MM.1S (cell line): ENCODE data around the gene WASF2.

ENCODE experiments used
- EZH2 ChIP-seq: fragments of 300-600 bp; sonication (generic); optimal IDR thresholded peaks from 2 replicates; pipeline ENCODE3; 2017; ENCODE audit warnings: low read depth, mild to moderate bottlenecking, antibody characterized with exemption, low read length, mixed read lengths
- TF ChIP-seq, protein P1 (sequence below): fragments of 300-600 bp; sonication (generic); IDR thresholded peaks from 2 replicates; pipeline ENCODE4 v1.5.1; 2016; ENCODE audit warnings: antibody characterized with exemption, low read length, mixed read lengths

DNA sequence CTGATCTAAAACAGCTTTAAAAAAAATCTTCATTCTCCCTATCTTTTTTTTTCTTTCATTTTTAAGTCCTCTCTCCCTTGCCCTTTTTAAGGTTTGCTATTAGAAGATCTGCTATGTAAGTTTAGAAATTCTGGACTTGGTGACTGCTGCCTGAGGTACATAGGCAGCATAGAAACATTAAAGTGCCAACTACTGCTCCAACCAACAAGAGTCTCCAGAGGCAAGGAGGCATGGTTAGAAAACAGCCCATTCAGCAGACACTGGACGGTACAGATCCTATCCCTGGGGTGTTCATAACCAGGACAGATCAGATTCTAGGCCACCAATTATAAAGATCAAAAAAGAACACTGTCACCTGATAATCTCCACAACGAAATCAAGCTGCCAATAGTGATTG, 60.9 kb downstream of the WASF2 start:
- TF ChIP-seq, protein P1, sequence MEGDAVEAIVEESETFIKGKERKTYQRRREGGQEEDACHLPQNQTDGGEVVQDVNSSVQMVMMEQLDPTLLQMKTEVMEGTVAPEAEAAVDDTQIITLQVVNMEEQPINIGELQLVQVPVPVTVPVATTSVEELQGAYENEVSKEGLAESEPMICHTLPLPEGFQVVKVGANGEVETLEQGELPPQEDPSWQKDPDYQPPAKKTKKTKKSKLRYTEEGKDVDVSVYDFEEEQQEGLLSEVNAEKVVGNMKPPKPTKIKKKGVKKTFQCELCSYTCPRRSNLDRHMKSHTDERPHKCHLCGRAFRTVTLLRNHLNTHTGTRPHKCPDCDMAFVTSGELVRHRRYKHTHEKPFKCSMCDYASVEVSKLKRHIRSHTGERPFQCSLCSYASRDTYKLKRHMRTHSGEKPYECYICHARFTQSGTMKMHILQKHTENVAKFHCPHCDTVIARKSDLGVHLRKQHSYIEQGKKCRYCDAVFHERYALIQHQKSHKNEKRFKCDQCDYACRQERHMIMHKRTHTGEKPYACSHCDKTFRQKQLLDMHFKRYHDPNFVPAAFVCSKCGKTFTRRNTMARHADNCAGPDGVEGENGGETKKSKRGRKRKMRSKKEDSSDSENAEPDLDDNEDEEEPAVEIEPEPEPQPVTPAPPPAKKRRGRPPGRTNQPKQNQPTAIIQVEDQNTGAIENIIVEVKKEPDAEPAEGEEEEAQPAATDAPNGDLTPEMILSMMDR = no peak
- TF ChIP-seq EZH2 = no peak
